HepG2 (cell line): ENCODE results near the gene GAS6. TPM values are rescaled to one million over a fixed set of nuclear protein-coding genes. Genes with fewer than 3 reads are reported as not detected.

ENCODE experiments used
- CHCHD3 ChIP-seq: sonication (generic); formaldehyde crosslinking; IDR thresholded peaks from 2 replicates; pipeline ENCODE4 v1.8.0; 2022; ENCODE audit warnings: mild to moderate bottlenecking, missing genetic modification reagents, moderate library complexity
- GZF1 ChIP-seq: sonication (generic); formaldehyde crosslinking; IDR thresholded peaks from 2 replicates; pipeline ENCODE4 v1.5.1; 2020; ENCODE audit warnings: mild to moderate bottlenecking, missing genetic modification reagents
- HNF1B ChIP-seq: sonication (generic); formaldehyde crosslinking; IDR thresholded peaks from 2 replicates; pipeline ENCODE4 v1.5.1; 2020; ENCODE audit warnings: mild to moderate bottlenecking, moderate library complexity, missing genetic modification reagents
- HOXA3 ChIP-seq: sonication (generic); formaldehyde crosslinking; IDR thresholded peaks from 2 replicates; pipeline ENCODE4 v1.5.0; 2020; ENCODE audit warnings: missing genetic modification reagents
- ISL2 ChIP-seq: sonication (generic); formaldehyde crosslinking; IDR thresholded peaks from 2 replicates; pipeline ENCODE4 v1.5.0; 2020; ENCODE audit warnings: missing genetic modification reagents
- MAX ChIP-seq: IDR thresholded peaks from 2 replicates; pipeline ENCODE4 v1.6.1; 2012; ENCODE audit warnings: inconsistent platforms
- MIXL1 ChIP-seq: IDR thresholded peaks from 2 replicates; pipeline ENCODE4 v1.6.1; 2016
- MXD1 ChIP-seq: sonication (generic); formaldehyde crosslinking; IDR thresholded peaks from 2 replicates; pipeline ENCODE4 v1.4.0; 2020; ENCODE audit warnings: mild to moderate bottlenecking, missing genetic modification reagents
- MXD3 ChIP-seq: IDR thresholded peaks from 2 replicates; pipeline ENCODE4 v1.6.1; 2016; ENCODE audit warnings: mild to moderate bottlenecking, missing biosample characterization, missing genetic modification reagents
- NFKB2 ChIP-seq: sonication (generic); formaldehyde crosslinking; IDR thresholded peaks from 2 replicates; pipeline ENCODE4 v1.4.0; 2020; ENCODE audit warnings: missing genetic modification reagents, borderline replicate concordance
- REST ChIP-seq, 2 experiments: IDR thresholded peaks; 2 replicates each; pipeline ENCODE4 v1.6.1; 2011 to 2012; ENCODE audit warnings: low read length in 2 of 2, borderline replicate concordance in 1 of 2, low read depth in 1 of 2, mild to moderate bottlenecking in 1 of 2, moderate library complexity in 1 of 2
- RXRA ChIP-seq: sonication (generic); formaldehyde crosslinking; IDR thresholded peaks from 2 replicates; pipeline ENCODE4 v1.5.1; 2020; ENCODE audit warnings: missing genetic modification reagents
- SP2 ChIP-seq: sonication (generic); formaldehyde crosslinking; IDR thresholded peaks from 2 replicates; pipeline ENCODE4 v1.5.1; 2020; ENCODE audit warnings: mild to moderate bottlenecking, missing genetic modification reagents
- SSRP1 ChIP-seq: IDR thresholded peaks from 2 replicates; pipeline ENCODE4 v1.6.1; 2016; ENCODE audit warnings: control low read depth
- ZBTB2 ChIP-seq: sonication (generic); formaldehyde crosslinking; IDR thresholded peaks from 2 replicates; pipeline ENCODE4 v1.8.0; 2022; ENCODE audit warnings: low read depth, missing genetic modification reagents
- ZBTB46 ChIP-seq: sonication (generic); formaldehyde crosslinking; IDR thresholded peaks from 2 replicates; pipeline ENCODE4 v1.4.0; 2020; ENCODE audit warnings: mild to moderate bottlenecking, missing genetic modification reagents, borderline replicate concordance
- ZKSCAN8 ChIP-seq: IDR thresholded peaks from 2 replicates; pipeline ENCODE4 v1.6.1; 2016; ENCODE audit warnings: borderline replicate concordance, missing genetic modification reagents, missing compliant biosample characterization
- ZNF124 ChIP-seq: sonication (generic); formaldehyde crosslinking; IDR thresholded peaks from 2 replicates; pipeline ENCODE4 v1.4.0; 2020; ENCODE audit warnings: missing genetic modification reagents
- ZNF282 ChIP-seq: fragments of 450-650 bp; IDR thresholded peaks from 2 replicates; pipeline ENCODE4 v1.6.1; 2018; ENCODE audit not compliant: partially characterized antibody
- ZNF329 ChIP-seq: sonication (generic); formaldehyde crosslinking; IDR thresholded peaks from 2 replicates; pipeline ENCODE4 v1.9.0; 2021; ENCODE audit warnings: low read depth, mild to moderate bottlenecking, missing genetic modification reagents
- polyA plus RNA-seq, 8 experiments: library from polyadenylated mRNA; depleted of rRNA in 3 of 8; stranded (reverse) in 7 of 8; unstranded in 1 of 8; fragments of >200 nt; fragmentation: Illumina TruSeq in 4 of 8; extraction: Trizol in 4 of 8; gene quantifications; 2 replicates each; pipeline versions ENCODE4 v1.2.1 to v1.2.3, GENCODE V29; 2011 to 2016; ENCODE audit warnings: low read depth in 4 of 8, missing spikeins in 1 of 8, mixed read lengths in 1 of 8; ENCODE audit not compliant: insufficient read depth in 1 of 8
- total RNA-seq, 5 experiments: library from RNA; depleted of rRNA; stranded (reverse); fragments of >200 nt; fragmentation: Illumina TruSeq; extraction: Trizol; gene quantifications; 2 replicates each; pipeline ENCODE4 v1.2.3, GENCODE V29; 2016; ENCODE audit warnings: low read depth in 1 of 5

The GAS6 gene
- total and polyA plus RNA-seq, 2 of the 13 experiments (the other 11 are each of a cell fraction or from before 2014, with no cell fraction given) = 0.09 to 0.24 TPM

- TF ChIP-seq HNF1B (CRISPR knock-in tag) (no peak), CHCHD3 (CRISPR knock-in tag) (no peak), ZBTB2 (CRISPR knock-in tag) (no peak), ZNF124 (no peak), GZF1 (CRISPR knock-in tag) (no peak), SP2 (CRISPR knock-in tag) (no peak), SSRP1 (CRISPR knock-in tag) (no peak), MAX (peak; percentile 30; the same call in 1 of the 2 replicates), RXRA (CRISPR knock-in tag) (no peak), MXD1 (CRISPR knock-in tag) (no peak), HOXA3 (CRISPR knock-in tag) (no peak), MXD3 (CRISPR knock-in tag) (no peak), ZKSCAN8 (CRISPR knock-in tag) (no peak), ISL2 (no peak), ZNF329 (CRISPR knock-in tag) (no peak), NFKB2 (CRISPR knock-in tag) (0 out of 2 replicates have a peak, but pooled peaks have one; percentile 38), REST (IDR thresholded peaks at IDR 0.05; ENCODE audit: borderline replicate concordance in 1 of 2, low read depth in 1 of 2, low read length in 2 of 2) (peak; percentile 76 to 91), ZNF282 (no peak), ZBTB46 (CRISPR knock-in tag) (no peak), MIXL1 (CRISPR knock-in tag) (no peak)
These were observed 86.3 kb downstream of the GAS6 start (continued) for GRCh38 chr13:113777311-113778260.
